ENCODE measurements around the gene PDZD11. TPM values are rescaled to one million over a fixed set of nuclear protein-coding genes. Genes with fewer than 3 reads are reported as not detected.

PDZD11 gene
- 43.0 and 44.9 TPM in 2 replicates for total RNA-seq

DNA sequence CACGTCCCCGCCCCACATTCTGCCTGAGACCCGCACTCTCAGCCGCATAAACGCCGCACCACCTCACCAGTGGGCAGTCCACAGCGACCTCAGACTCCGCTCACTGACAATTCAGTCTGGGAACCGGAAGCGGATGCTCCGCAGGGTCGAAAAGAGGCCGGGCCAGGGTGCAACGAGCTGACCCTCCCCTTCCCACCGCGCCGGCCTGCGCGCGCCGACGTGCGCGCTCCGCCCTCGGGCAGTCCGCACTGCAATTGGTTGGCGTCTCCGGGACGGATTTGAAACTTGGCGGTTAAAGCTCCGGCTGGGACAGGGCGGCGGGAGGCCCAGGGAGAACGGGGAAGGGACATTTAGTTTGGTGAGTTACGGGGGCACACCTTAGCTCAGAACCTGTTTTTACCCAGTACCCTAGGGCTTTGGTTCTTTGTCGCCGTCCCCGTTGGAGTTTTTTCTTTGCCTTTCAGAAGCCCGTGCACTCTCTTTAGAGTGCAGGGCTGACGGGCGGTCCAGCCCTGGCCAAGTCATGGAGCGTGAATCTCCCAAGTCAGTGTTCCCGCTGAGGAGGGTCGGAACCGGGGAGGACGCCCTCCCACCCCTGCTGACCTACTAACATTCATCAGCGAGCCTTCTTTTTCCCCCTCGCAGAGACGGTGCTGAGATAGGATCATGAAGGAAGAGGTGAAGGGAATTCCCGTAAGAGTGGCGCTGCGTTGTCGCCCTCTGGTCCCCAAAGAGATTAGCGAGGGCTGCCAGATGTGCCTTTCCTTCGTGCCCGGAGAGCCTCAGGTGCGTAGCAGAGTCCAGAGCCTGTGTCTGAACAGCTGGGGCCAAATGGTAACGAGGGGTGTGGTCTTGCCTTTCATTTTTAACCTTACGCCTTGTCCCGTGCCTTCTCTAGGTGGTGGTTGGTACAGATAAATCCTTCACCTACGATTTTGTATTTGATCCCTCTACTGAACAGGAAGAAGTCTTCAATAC is at the start of gene PDZD11, which contains the start of gene KIF4A:
Gene PDZD11, minus strand, starts transcription at position 135 of the 978 bp plus-strand sequence. CDS start 586 bp downstream, outside the sequence.
Gene KIF4A, plus strand, starts transcription at position 312 of the 978 bp plus-strand sequence. Its CDS starts 355 bp downstream, at position 667.

DNA sequence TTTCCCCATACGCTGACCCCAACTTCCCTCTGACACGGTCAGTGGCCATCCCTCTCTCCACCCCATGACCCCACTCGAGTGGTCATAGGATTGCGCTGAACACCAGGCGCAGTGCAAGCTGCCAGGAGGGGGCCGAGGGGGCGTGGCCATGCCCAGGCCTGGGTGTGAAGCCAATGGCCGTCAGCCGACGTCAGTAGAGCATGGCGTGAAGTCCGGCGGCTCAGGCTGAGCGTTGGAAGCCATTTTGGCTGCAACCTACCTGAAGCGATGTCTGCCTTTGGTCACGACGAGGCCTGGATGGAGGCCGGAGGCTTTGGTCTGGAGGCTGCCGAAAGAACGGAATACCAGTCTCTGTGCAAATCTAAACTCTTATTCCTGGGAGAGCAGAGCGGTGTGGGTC is 7.8 kb downstream of the PDZD11 start, which contains the start of gene RAB41:
Gene RAB41, plus strand, starts transcription at position 222 of the 400 bp plus-strand sequence. Its CDS starts 46 bp downstream, at position 268.

GRCh38 chrX:70268034-70268433 is 21.7 kb downstream of the PDZD11 start, which contains the start of gene ARR3:
ARR3 (plus strand) TSS chrX:70268334; CDS start chrX:70269386, 1,052 bp downstream.

DNA sequence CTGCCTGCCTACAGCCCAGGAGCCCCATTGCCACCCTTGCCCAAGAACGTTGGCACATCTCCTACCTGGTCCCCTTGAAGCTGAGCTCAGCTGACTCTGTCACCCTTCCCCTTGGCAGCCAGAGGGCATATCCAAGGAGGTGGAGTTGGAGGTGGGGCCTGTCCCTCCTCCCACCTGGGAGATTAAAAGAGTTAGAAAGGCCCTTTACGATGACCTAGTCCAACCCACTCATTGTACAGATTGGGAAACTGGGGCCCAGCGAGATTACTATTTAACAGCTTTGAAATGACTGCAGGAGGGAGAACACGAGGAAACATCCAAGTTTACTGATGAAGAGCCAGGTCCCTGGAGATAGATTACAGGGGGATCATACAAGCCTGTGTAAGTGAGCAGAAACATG is 29.6 kb downstream of the PDZD11 start, which contains the start of gene P2RY4:
Gene P2RY4, minus strand, starts transcription at position 101 of the 400 bp plus-strand sequence. CDS start 580 bp downstream, outside the sequence.

Small RNA genes lying within 50 kb of the gene (small RNA-seq; reads per million reads assigned to genes)
- not detected for gene RNA5SP507

Other genes starting within 250 kb of the PDZD11 start
- 0.07 and 0.13 TPM in 2 replicates for gene AWAT2, start 240.0 kb downstream of the PDZD11 start, total RNA-seq
- not detected in 2 replicates for gene OTUD6A, start 227.5 kb downstream of the PDZD11 start, total RNA-seq
- 56.7 and 77.5 TPM in 2 replicates for gene IGBP1, start 156.5 kb downstream of the PDZD11 start, total RNA-seq
- gene DGAT2L6, start 112.4 kb downstream of the PDZD11 start, total RNA-seq: not detected in 2 replicates
- not detected in 2 replicates for gene AWAT1, start 55.3 kb downstream of the PDZD11 start, total RNA-seq
- gene P2RY4, start 29.7 kb downstream of the PDZD11 start, total RNA-seq: 0.13 TPM in 1 of 2 replicates, not detected in the other
- not detected in 2 replicates for gene ARR3, start 21.6 kb downstream of the PDZD11 start, total RNA-seq
- gene RAB41, start 7.8 kb downstream of the PDZD11 start, total RNA-seq: not detected in 2 replicates
- 31.4 and 39.1 TPM in 2 replicates for gene KIF4A, start 177 bp upstream of the PDZD11 start, total RNA-seq
- gene GDPD2, start 133.4 kb upstream of the PDZD11 start, total RNA-seq: not detected in 2 replicates
- 1.6 and 2.4 TPM in 2 replicates for gene DLG3, start 154.9 kb upstream of the PDZD11 start, total RNA-seq